Liver (tissue), 9 donors: ENCODE results near the gene RIC1. TPM values are rescaled to one million over a fixed set of nuclear protein-coding genes. Genes with fewer than 3 reads are reported as not detected.
"Not testable (repeated sequence)": the region's sequence is repeated elsewhere in the genome, so short reads cannot be mapped to it uniquely, and the experiment has no call there.

Experiments used
- DNase-seq: peaks from one replicate; pipeline ENCODE4 v3.0.0-alpha.2; 2017; ENCODE audit warnings: low spot score
- H3K27ac ChIP-seq, 2 donors: one replicate each; pipeline ENCODE4 v1.7.0; 2013; ENCODE audit warnings: inconsistent platforms in 2 of 2, low read length in 2 of 2, control low read depth in 1 of 2, low read depth in 1 of 2, mild to moderate bottlenecking in 1 of 2
- H3K27me3 ChIP-seq, 4 donors: one replicate each; pipeline versions ENCODE4 v1.6.1 to v1.7.0; 2013; ENCODE audit warnings: low read length in 3 of 4, inconsistent platforms in 1 of 4, mild to moderate bottlenecking in 1 of 4, moderate library complexity in 1 of 4; ENCODE audit not compliant: control insufficient read depth in 4 of 4, insufficient read depth in 4 of 4
- H3K36me3 ChIP-seq, 4 donors: one replicate each; pipeline versions ENCODE4 v1.6.1 to v1.7.0; 2013; ENCODE audit warnings: low read length in 3 of 4, mild to moderate bottlenecking in 3 of 4, low read depth in 1 of 4, moderate library complexity in 1 of 4; ENCODE audit not compliant: control insufficient read depth in 4 of 4, insufficient read depth in 3 of 4
- H3K4me1 ChIP-seq, 4 donors: one replicate each; pipeline versions ENCODE4 v1.6.1 to v1.7.0; 2013; ENCODE audit warnings: low read length in 3 of 4, mild to moderate bottlenecking in 3 of 4, moderate library complexity in 1 of 4; ENCODE audit not compliant: control insufficient read depth in 4 of 4, insufficient read depth in 4 of 4
- H3K4me3 ChIP-seq, 3 donors: one replicate each; pipeline versions ENCODE4 v1.6.1 to v1.7.0; 2013; ENCODE audit warnings: low read length in 3 of 3, control low read depth in 1 of 3, low read depth in 1 of 3, mild to moderate bottlenecking in 1 of 3
- H3K9ac ChIP-seq, 2 donors: one replicate each; pipeline ENCODE4 v1.7.0; 2013; ENCODE audit warnings: low read length in 2 of 2, mild to moderate bottlenecking in 2 of 2, moderate library complexity in 2 of 2, control low read depth in 1 of 2, low read depth in 1 of 2
- H3K9me3 ChIP-seq, 4 donors: one replicate each; pipeline versions ENCODE4 v1.6.1 to v1.7.0; 2013; ENCODE audit warnings: low read length in 3 of 4; ENCODE audit not compliant: control insufficient read depth in 4 of 4
- ATF3 ChIP-seq: IDR thresholded peaks from 2 replicates; pipeline ENCODE4 v1.6.1; 2016; ENCODE audit warnings: antibody characterized with exemption
- CTCF ChIP-seq: fragments of 150-350 bp; IDR thresholded peaks from 2 replicates; pipeline ENCODE4 v1.5.1; 2017; ENCODE audit warnings: improper control_type of control experiment, low read depth, low read length; ENCODE audit not compliant: missing input control
- FOXA2 ChIP-seq: IDR thresholded peaks from 2 replicates; pipeline ENCODE4 v1.6.1; 2016; ENCODE audit warnings: antibody characterized with exemption
- JUND ChIP-seq, 2 donors: IDR thresholded peaks; 2 replicates each; pipeline ENCODE4 v1.6.1; 2016; ENCODE audit warnings: antibody characterized with exemption in 2 of 2
- RAD21 ChIP-seq, 2 donors: IDR thresholded peaks; 2 replicates each; pipeline ENCODE4 v1.6.1; 2016; ENCODE audit warnings: antibody characterized with exemption in 2 of 2, mild to moderate bottlenecking in 2 of 2
- REST ChIP-seq: IDR thresholded peaks from 2 replicates; pipeline ENCODE4 v1.6.1; 2016; ENCODE audit warnings: antibody characterized with exemption, mild to moderate bottlenecking
- SP1 ChIP-seq: IDR thresholded peaks from 2 replicates; pipeline ENCODE4 v1.6.1; 2018; ENCODE audit warnings: antibody characterized with exemption, mild to moderate bottlenecking
- TAF1 ChIP-seq: conservative IDR thresholded peaks from 2 replicates; pipeline ENCODE4 v1.6.1; 2016; ENCODE audit warnings: antibody characterized with exemption, mild to moderate bottlenecking
- ZBTB33 ChIP-seq: IDR thresholded peaks from 2 replicates; pipeline ENCODE4 v1.6.1; 2016; ENCODE audit warnings: antibody characterized with exemption
- WGBS: extraction: QIAGEN DNeasy Blood & Tissue Kit; methylation state at CpG from one replicate; pipeline ENCODE4 v1.1.7; 2013; 5-methylcytosine and 5-hydroxymethylcytosine counted together
- polyA plus RNA-seq, 2 donors: library from polyadenylated mRNA; stranded (reverse) in 1 of 2; unstranded in 1 of 2; fragments of 200-250 nt in 1 of 2; fragments of >200 nt in 1 of 2; fragmentation: Nextera tagmentation in 1 of 2; extraction: Ambion mirVana in 1 of 2; gene quantifications; one replicate each; pipeline versions ENCODE4 v1.2.1 to v1.2.3, GENCODE V29; 2013 to 2015
- total RNA-seq, 2 donors: library from RNA; depleted of rRNA; stranded (reverse); fragments of >200 nt; gene quantifications; one replicate each; pipeline ENCODE4 v1.2.3, GENCODE V29; 2014
- donor health status: healthy.
- donor health status: healthy.
- donor health status: healthy.
- donor health status: healthy.
- donor health status: healthy.

RIC1 gene
- total and polyA plus RNA-seq, 4 donors: 4.1 to 25.8 (median 9.8) TPM

- Histone ChIP-seq H3K9me3 (peaks cover 0 to 1% (median 0%) of the 10 kb centered on the region in 4 donors), H3K4me3 (no peak overlapping the region), H3K4me1 (no peaks in the 10 kb centered on the region), H3K27me3 (no peaks in the 10 kb centered on the region), H3K9ac (no peak overlapping the region), H3K36me3 (no peaks in the 10 kb centered on the region), H3K27ac (no peak overlapping the region)
- no peak for TF ChIP-seq ZBTB33
- no peak for TF ChIP-seq ATF3
- TF ChIP-seq REST: no peak
- TF ChIP-seq FOXA2: no peak
- TF ChIP-seq CTCF: no peak
- no peak for TF ChIP-seq JUND (IDR thresholded peaks at IDR 0.05)
- no peak for TF ChIP-seq RAD21 (IDR thresholded peaks at IDR 0.05)
- TF ChIP-seq TAF1: no peak
- TF ChIP-seq SP1: no peak
- WGBS: 85% methylated on average over 3 of the region's 3 CpGs
- DNase-seq: no peak
Measured at GRCh38 chr9:5671711-5672353, 42.9 kb downstream of the RIC1 start.

GRCh38 chr9:5675046-5675445, 46.1 kb downstream of the RIC1 start:
- H3K27ac ChIP-seq, H3K9me3 ChIP-seq, H3K9ac ChIP-seq, H3K4me1 ChIP-seq, H3K36me3 ChIP-seq, DNase-seq, H3K4me3 ChIP-seq, H3K27me3 ChIP-seq: not testable (repeated sequence)
- 96% methylated on average over 11 of the region's 11 CpGs for WGBS

GRCh38 chr9:5683591-5683990, 54.7 kb downstream of the RIC1 start:
- H3K36me3 ChIP-seq, H3K27me3 ChIP-seq, H3K4me3 ChIP-seq, H3K9me3 ChIP-seq, H3K9ac ChIP-seq, DNase-seq, H3K27ac ChIP-seq, H3K4me1 ChIP-seq: not testable (repeated sequence)
- 97% methylated on average over 11 of the region's 11 CpGs for WGBS
